HepG2 (cell line): ENCODE data around the gene EFNA4. TPM values are rescaled to one million over a fixed set of nuclear protein-coding genes. Genes with fewer than 3 reads are reported as not detected.

Experiments
- ATF5 ChIP-seq: sonication (generic); formaldehyde crosslinking; IDR thresholded peaks from 2 replicates; pipeline ENCODE4 v1.4.0; 2020; ENCODE audit warnings: mild to moderate bottlenecking, low read depth, missing genetic modification reagents
- CCDC6 ChIP-seq: sonication (generic); formaldehyde crosslinking; IDR thresholded peaks from 2 replicates; pipeline ENCODE4 v1.8.1; 2022; ENCODE audit warnings: mild to moderate bottlenecking, missing genetic modification reagents, moderate library complexity
- CREB1 ChIP-seq, 2 experiments: fragments of 450-650 bp in 1 of 2; IDR thresholded peaks; 2 replicates each; pipeline ENCODE4 v1.6.1; 2016 to 2017; ENCODE audit warnings: control low read depth in 1 of 2, mild to moderate bottlenecking in 1 of 2, missing compliant biosample characterization in 1 of 2, missing genetic modification characterization in 1 of 2
- ISL2 ChIP-seq: sonication (generic); formaldehyde crosslinking; IDR thresholded peaks from 2 replicates; pipeline ENCODE4 v1.5.0; 2020; ENCODE audit warnings: missing genetic modification reagents
- KDM2A ChIP-seq: sonication (generic); formaldehyde crosslinking; IDR thresholded peaks from 2 replicates; pipeline ENCODE4 v1.4.0; 2020; ENCODE audit warnings: low read depth, missing genetic modification reagents, borderline replicate concordance
- KDM6A ChIP-seq: IDR thresholded peaks from 2 replicates; pipeline ENCODE4 v1.6.1; 2016; ENCODE audit warnings: low read depth
- MZF1 ChIP-seq: sonication (generic); formaldehyde crosslinking; IDR thresholded peaks from 2 replicates; pipeline ENCODE4 v1.8.1; 2023; ENCODE audit warnings: mild to moderate bottlenecking, missing genetic modification reagents, borderline replicate concordance
- TARDBP ChIP-seq: sonication (generic); formaldehyde crosslinking; IDR thresholded peaks from 2 replicates; pipeline ENCODE4 v1.8.0; 2022; ENCODE audit warnings: mild to moderate bottlenecking, missing genetic modification reagents
- UBTF ChIP-seq: sonication (generic); formaldehyde crosslinking; IDR thresholded peaks from 2 replicates; pipeline ENCODE4 v1.4.0; 2020; ENCODE audit warnings: mild to moderate bottlenecking, missing genetic modification reagents
- ZNF18 ChIP-seq: sonication (generic); formaldehyde crosslinking; IDR thresholded peaks from 2 replicates; pipeline ENCODE4 v1.8.0; 2022; ENCODE audit warnings: mild to moderate bottlenecking, missing genetic modification reagents; ENCODE audit not compliant: insufficient replicate concordance
- ZNF414 ChIP-seq: sonication (generic); formaldehyde crosslinking; IDR thresholded peaks from 2 replicates; pipeline ENCODE4 v1.5.0; 2020; ENCODE audit warnings: missing genetic modification reagents
- ZNF484 ChIP-seq: sonication (generic); formaldehyde crosslinking; IDR thresholded peaks from 2 replicates; pipeline ENCODE4 v1.5.1; 2020; ENCODE audit warnings: mild to moderate bottlenecking, low read depth, missing genetic modification reagents, borderline replicate concordance
- ZNF710 ChIP-seq: sonication (generic); formaldehyde crosslinking; IDR thresholded peaks from 2 replicates; pipeline ENCODE4 v1.5.0; 2020; ENCODE audit warnings: mild to moderate bottlenecking, missing genetic modification reagents, borderline replicate concordance
- ZXDC ChIP-seq: sonication (generic); formaldehyde crosslinking; IDR thresholded peaks from 2 replicates; pipeline ENCODE4 v1.5.0; 2020; ENCODE audit warnings: mild to moderate bottlenecking, missing genetic modification reagents
- polyA plus RNA-seq, 8 experiments: library from polyadenylated mRNA; depleted of rRNA in 3 of 8; stranded (reverse) in 7 of 8; unstranded in 1 of 8; fragments of >200 nt; fragmentation: Illumina TruSeq in 4 of 8; extraction: Trizol in 4 of 8; gene quantifications; 2 replicates each; pipeline versions ENCODE4 v1.2.1 to v1.2.3, GENCODE V29; 2011 to 2016; ENCODE audit warnings: low read depth in 4 of 8, missing spikeins in 1 of 8, mixed read lengths in 1 of 8; ENCODE audit not compliant: insufficient read depth in 1 of 8
- total RNA-seq, 5 experiments: library from RNA; depleted of rRNA; stranded (reverse); fragments of >200 nt; fragmentation: Illumina TruSeq; extraction: Trizol; gene quantifications; 2 replicates each; pipeline ENCODE4 v1.2.3, GENCODE V29; 2016; ENCODE audit warnings: low read depth in 1 of 5

The EFNA4 gene
- total and polyA plus RNA-seq, 2 of the 13 experiments (the other 11 are each of a cell fraction or from before 2014, with no cell fraction given) = 12.0 to 17.2 TPM

- TF ChIP-seq CREB1 (IDR thresholded peaks at IDR 0.05) = peak; percentile 67
- peak; percentile 70; the same call in 1 of the 2 replicates for TF ChIP-seq CREB1 (CRISPR knock-in tag; IDR thresholded peaks at IDR 0.05)
- no peak; the same call in 1 of the 2 replicates for TF ChIP-seq ZNF710 (CRISPR knock-in tag)
- TF ChIP-seq KDM2A (CRISPR knock-in tag) = no peak
- no peak for TF ChIP-seq MZF1
- no peak for TF ChIP-seq KDM6A (CRISPR knock-in tag)
- TF ChIP-seq ZNF484 = no peak
- TF ChIP-seq TARDBP = 0 out of 2 replicates have a peak, but pooled peaks have one; percentile 43
- TF ChIP-seq CCDC6 (CRISPR knock-in tag) = no peak
- no peak for TF ChIP-seq ZNF18
- no peak; the same call in 1 of the 2 replicates for TF ChIP-seq UBTF (CRISPR knock-in tag)
- 0 out of 2 replicates have a peak, but pooled peaks have one; percentile 40 for TF ChIP-seq ZXDC (CRISPR knock-in tag)
- TF ChIP-seq ISL2 (CRISPR knock-in tag) = 0 out of 2 replicates have a peak, but pooled peaks have one; percentile 34
- TF ChIP-seq ATF5 (CRISPR knock-in tag) = no peak
- 0 out of 2 replicates have a peak, but pooled peaks have one; percentile 29 for TF ChIP-seq ZNF414 (CRISPR knock-in tag)
Observed at GRCh38 chr1:155107309-155108264, 44.0 kb downstream of the EFNA4 start (continued).
